Dermis blood vessel endothelial cell (primary cell): ENCODE results near the gene PPHLN1. TPM values are rescaled to one million over a fixed set of nuclear protein-coding genes. Genes with fewer than 3 reads are reported as not detected.
A peak's percentile ranks its signal among the peaks of the same experiment; 100 is the strongest.

Experiments
- DNase-seq: peaks from one replicate; pipeline ENCODE4 v3.0.0; 2010
- total RNA-seq: library from RNA; depleted of rRNA; stranded (reverse); fragments of >200 nt; gene quantifications from 2 replicates; pipeline ENCODE4 v1.2.3, GENCODE V29; 2014

The PPHLN1 gene
- total RNA-seq, 1 donor from 2014 or later = 101 TPM

GRCh38 chr12:42483521-42483790 is 157.5 kb downstream of the PPHLN1 start:
- DNase-seq = peak; percentile 69

GRCh38 chr12:42484996-42485395 is 159.0 kb downstream of the PPHLN1 start:
- peak; percentile 31 for DNase-seq

GRCh38 chr12:42485823-42486222 is 159.9 kb downstream of the PPHLN1 start:
- no peak for DNase-seq

- no peak for DNase-seq
Observed at GRCh38 chr12:42486407-42486806, 160.4 kb downstream of the PPHLN1 start.

GRCh38 chr12:42490261-42490842 is 164.4 kb downstream of the PPHLN1 start:
- DNase-seq = no peak

Other genes starting within 250 kb of the PPHLN1 start
- 25.2 and 44.2 TPM in 2 replicates for gene GXYLT1, start 181.3 kb upstream of the PPHLN1 start, total RNA-seq
- gene YAF2, start 87.9 kb upstream of the PPHLN1 start, total RNA-seq = 19.1 and 26.1 TPM in 2 replicates
- 22.1 and 33.4 TPM in 2 replicates for gene ZCRB1, start 73 bp upstream of the PPHLN1 start, total RNA-seq